Hematopoietic multipotent progenitor cell (in vitro differentiated cells): ENCODE measurements around the gene PYGB. TPM values are rescaled to one million over a fixed set of nuclear protein-coding genes. Genes with fewer than 3 reads are reported as not detected.

Experiments
- DNase-seq, 3 donors: peaks; one replicate each; pipeline ENCODE4 v3.0.0-alpha.2; 2011 to 2015; ENCODE audit warnings: low read depth in 2 of 3, low spot score in 2 of 3
- total RNA-seq: library from RNA; depleted of rRNA; stranded (reverse); fragments of >200 nt; gene quantifications from one replicate; pipeline ENCODE4 v1.2.3, GENCODE V29; 2012

Gene PYGB
- 31.5 TPM for total RNA-seq

DNA sequence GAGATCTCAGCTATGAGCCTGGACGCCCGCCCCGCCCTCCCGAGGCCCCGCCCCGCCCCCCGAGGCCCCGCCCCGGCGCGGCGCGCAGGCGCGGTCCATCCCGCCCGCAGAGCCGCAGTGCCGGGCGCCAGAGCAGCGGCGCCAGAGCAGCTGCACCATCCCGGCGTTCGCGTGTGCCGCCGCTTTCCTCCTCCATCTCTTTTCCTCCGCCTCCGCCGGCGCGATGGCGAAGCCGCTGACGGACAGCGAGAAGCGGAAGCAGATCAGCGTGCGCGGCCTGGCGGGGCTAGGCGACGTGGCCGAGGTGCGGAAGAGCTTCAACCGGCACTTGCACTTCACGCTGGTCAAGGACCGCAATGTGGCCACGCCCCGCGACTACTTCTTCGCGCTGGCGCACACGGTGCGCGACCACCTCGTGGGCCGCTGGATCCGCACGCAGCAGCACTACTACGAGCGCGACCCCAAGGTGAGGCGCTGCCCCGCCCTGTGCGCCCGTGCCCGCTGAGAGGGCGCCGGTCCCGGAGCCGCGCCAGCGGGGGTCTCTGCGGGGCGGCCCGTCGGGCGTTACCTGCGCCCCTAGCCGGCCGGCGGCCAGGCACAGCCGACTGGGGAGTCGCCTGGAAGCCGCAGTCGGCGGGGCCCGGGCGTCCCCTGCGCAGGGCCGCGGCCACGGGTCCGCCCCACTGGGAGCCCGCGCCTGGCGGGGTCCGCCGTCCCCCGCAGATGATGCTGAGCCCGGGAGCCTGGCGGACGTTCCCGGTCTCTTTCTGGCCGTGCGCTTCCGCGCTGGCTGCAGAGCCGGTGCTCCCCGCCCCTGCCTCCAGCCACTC is at the start of gene PYGB:
Gene PYGB, plus strand, starts transcription at position 130 of the 830 bp plus-strand sequence. Its CDS starts 94 bp downstream, at position 224.
- peak; percentile 52 to 77 (median 76) for DNase-seq

DNA sequence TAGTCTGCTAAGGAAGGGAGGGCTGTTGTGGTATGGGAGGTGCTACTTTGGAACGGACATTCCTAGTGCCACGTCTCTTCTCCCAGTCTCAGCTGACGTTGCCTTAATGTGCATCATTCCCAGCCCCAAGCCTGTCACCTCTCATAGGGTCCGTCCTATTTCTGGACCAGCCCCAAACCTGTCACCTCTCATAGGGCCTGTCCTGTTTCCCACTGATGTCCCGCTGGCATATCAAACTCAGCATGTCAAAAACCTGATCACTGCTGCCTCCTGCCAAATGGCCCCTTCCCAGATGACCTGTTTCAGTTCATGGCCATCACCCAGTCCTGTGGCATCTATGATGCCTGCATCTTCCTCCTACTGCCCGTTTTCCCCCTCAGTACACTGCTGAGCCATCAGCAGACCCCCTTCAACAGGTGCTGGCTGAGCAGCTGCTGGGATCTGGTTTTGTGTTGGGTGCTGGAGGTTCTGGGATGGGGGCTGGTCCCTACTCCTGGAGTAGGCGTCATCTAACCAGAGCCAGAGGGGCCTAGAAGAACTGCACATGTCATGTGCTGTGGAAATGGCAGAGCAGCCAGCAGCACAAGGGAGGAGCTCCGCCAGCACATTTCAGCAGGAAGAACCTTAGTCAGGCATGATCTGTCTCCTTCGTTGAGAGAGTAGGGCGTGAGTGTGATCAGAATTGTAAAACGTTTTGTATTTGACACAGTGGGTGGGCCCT is 49.1 kb upstream of the PYGB start:
- no peak for DNase-seq

DNA sequence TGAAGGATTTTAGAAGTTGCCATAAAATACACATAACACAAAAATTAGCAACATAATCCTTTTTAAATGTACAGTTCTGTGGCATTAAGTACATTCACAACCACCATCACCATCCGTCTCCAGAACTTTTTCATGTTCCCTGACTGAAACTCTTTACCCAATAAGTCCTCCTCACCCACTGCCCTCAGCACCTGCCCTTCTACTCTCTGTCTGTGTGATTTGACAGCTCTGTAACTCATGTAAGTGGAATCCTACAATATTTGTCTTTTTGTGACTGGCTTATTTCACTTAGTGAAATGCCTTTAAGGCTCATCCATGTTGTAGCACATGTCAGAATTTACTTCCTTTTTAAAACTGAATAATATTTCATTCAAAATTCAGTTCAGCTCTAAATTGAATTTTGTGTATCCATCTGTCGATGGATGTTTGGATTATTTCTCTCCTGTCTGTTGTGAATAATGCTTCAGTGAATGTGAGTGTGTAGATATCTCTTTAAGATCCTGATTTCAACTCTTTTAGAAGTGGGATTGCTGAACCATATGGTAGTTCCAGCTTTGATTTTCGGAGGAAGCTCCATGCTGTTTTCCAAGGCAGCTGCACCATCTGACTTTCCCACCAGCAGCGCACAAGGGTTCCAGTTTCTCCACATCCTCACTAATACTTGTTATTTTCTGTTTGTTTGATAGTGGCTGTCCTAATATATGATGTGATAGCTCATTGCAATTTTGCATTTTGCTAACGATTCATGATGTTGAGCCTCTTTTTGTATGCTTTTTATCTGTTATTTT is 48.2 kb upstream of the PYGB start:
- no peak for DNase-seq

DNA sequence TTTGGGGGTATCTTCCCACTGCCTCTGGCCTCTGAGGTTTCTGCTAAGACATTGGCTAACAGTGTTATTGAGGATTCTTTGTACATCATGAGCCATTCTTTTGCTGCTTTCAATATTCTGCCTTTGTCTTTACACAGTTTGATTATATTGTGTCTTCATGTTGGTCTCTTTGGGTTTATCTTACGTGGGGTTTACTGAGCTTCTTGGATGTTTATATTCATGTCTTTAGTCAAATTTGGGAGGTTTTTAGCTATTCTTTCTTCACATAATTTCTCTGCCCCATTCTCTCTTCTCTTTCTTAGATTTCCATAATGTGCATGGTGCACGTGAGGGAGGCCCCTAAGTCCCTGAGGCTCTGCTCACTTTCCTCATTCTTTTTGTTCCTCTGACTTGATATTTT is 44.8 kb upstream of the PYGB start:
- DNase-seq: no peak

DNA sequence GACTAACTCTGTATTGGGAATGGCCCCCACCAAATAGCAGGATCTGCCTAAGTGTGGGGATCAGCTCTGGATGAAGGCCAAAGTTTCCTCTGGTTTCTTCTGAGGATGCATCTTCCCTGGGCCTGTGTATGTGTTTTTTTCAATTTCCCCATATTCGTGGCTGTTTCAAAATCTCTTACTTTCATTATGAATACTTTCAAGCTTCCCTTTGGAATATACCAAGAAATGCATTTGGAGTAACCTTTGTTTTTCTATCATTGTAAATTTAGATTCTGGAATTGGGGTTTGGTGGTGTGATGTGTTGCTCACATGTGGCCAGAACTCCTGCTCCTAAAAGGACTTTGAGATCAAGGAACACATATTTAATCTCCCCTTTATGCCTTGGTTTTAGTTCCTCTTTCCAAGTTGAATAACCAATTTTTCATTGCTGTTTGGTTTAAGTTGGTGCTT is 44.0 kb upstream of the PYGB start:
- peak in 1 of 3 donors; percentile 27 for DNase-seq

DNA sequence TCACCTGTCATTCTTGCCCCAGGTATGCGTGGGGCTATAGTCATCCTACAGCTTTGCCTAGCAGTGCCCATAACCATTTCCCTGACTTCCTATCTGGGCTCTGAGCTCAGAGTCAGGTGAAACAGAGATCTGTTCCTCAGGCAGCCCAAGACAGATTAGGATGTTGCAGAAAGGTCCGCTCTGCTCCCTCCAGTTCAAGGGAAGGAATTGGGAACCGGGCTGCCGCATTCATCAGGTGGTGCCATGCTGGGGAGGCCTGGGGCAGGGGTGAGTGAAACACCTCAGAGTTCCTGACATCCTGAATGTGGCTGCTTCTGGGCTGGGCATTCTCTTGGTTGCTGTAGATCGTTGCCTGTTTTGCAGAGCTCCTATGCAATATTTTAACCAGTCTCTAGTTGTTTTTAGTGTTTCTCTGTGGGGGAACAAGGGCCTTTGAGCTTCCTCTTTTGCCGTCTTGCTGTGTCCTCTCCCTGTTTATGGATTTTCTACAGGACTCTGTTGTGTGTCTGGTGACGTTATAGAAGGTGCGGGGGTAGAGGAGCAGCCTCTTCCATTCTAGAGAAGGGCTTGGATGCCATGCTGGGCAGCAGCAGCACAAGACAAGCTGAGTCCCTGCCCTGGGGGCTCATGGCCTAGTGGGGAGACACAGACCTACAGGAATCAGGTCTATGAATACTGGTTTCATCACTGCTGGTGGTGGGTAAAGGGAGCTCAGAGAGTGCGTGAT is 43.2 kb upstream of the PYGB start:
- DNase-seq: peak in 1 of 3 donors; percentile 22

DNA sequence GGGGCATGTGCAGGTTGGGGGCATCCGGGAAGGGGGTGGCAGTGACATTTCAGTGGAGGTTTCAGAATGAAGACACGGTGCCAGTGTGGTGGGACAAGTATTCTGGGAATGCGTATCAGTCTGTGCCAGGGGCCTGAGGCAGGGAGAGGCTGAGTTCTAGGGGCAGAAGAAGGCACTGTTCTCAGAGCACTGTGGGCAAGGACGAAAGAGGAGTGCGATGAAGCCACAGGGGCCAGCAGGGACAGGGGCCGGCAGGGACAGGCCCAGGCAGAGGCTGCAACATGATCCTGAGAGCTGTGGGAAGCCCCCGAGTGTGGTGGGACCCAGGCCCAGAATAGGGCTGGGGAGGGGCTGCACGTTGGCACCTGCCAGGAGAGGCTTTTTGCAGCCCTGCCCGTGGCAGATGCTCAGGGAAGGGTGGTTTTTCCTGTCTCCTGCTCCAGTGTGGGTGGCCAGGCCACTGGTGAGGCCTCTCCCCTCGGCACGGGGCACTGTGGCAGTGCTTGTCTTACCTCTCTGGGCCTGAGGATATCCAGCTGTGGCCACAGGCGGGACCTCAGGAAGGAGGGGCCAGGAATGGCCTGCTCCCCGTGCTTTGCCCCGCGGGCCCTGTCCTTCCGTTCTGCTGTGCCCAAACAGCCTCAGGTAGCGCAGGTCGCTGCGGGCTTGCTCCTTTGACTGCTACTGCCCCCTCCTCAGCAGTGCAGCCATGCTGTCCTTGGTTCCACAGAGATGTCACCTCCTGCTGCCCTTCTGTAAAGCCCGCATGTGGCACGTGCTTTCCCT is 42.4 kb upstream of the PYGB start:
- DNase-seq: no peak

DNA sequence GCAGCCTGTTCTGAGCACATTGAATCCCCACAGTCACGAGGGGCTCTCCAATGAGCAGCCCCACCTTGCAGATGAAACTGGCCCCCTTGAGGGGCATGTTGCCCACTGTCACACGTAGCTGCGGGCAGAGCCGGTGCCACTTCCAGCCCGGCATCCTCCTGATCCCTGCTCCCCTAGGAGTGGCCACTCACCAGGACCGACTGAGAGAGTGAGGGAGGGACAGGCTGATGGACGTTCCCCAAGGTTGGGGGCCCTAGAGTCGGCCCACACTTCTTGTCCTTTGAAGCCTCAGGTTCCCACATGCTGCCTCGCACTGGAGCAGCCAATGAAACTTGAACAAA is 41.9 kb upstream of the PYGB start:
- no peak for DNase-seq

DNA sequence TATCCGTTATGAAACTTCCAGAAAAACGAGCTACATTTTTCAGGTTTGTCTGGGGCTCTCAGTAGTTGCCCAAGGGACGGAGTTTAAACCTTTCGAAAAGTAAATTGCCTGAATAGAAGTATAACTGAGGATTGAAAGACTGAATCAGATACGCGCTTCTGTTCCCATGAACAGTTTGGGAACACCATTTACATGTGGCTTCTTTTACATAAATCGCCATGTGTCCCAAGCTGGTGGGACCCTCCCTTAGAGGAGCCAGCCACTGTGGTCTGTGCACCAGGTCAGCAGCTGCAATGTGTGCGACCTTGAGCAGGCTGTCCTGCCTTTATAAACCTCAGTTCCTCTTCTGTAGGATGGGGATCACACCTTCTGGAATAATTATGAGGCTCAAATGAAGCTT is 41.3 kb upstream of the PYGB start:
- no peak for DNase-seq

DNA sequence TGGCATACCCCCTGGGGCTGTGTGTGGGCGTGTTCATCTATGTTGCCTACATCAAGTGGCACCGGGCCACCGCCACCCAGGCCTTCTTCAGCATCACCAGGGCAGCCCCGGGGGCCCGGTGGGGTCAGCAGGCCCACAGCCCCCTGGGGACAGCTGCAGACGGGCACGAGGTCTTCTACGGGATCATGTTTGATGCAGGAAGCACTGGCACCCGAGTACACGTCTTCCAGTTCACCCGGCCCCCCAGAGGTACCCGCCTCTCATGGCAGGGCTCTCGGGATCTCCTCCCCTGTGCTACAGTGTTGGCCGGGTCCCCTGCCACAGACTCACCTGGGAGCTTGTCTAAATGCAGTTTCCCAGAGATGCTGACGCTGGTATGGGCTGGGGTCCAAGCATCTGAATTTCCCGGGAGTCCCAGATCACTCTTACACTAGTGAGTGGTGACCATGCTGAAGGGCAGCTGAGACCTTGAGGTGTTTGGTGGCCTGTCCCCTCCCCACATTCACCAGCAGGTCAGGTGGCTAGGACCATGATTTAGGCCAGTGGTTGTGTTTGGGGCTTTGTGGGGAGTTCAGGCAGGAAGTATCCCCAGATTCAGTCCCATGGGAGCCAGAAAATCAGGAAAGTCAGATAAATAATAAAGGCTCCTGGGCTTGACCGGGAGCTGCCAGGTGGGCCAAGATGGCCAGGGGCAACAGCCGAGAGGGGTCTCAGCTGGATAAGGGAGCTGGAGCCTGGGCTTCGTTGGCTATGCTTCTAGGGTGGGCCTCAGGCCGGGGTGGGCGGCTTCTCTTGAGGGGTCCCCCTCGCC is 40.5 kb upstream of the PYGB start:
- no peak for DNase-seq

DNA sequence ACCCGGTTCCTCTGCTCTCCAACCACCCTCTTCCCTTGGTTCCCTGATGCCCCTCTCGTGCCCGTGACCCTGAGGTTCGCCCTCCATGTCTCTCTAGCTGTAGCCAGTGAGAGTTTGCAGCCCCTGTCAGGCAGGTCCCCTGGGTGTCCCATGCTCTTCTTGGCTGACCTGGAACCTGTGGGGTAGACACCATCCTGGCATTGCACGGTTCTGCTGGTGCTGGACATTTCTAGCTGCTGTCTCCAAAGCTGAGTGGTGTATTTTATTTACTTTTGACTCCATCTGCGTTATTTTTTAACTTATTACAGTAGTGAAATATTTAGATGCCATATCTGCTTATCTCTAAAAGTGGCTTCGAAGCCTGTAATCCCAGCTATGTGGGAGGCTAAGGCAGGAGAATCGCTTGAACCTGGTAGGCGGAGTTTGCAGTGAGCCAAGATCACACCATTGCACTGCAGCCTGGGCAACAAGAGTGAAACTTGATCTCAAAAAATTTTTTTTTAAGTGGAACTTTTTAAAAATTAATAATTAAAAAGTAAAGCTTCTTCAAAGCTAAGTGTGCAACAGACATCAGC is 39.8 kb upstream of the PYGB start:
- DNase-seq: no peak

DNA sequence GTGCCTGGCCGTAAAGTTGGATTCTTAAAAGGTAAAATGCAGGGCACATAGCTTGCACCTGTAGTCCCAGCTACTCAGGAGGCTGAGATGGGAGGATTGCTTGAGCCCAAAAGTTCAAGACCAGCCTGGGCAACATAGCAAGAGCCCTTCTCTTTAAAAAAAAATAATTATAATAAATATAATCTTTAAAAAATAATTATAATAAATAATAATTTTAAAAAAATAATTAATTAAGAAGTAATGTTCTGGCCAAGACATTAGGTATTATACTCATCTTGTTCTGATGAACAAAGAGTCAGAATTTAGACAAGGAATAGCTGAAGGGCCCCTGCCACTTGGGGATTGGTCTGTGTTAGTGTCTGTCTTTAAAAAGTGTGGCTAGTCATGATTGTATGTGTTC is 38.5 kb upstream of the PYGB start:
- DNase-seq: no peak

DNA sequence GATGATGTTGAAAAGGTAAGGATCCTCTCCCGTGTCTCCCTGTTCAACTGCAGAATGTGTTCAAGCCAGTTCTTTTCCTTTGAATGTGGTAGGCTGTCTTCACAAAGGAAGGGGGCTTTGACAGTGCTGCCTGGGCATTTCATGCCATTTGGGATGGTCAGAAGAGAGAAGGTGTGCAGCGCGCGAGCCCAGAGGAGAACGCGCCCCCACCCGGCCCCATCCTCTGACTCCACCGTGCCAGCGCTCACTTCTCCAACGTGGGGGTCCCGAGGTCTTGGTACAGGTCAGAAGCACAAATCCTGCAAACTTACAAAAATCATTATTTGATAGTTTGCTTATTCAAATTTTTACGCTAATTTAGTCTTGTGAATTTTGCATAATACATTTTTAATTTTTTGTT is 38.0 kb upstream of the PYGB start:
- no peak for DNase-seq

DNA sequence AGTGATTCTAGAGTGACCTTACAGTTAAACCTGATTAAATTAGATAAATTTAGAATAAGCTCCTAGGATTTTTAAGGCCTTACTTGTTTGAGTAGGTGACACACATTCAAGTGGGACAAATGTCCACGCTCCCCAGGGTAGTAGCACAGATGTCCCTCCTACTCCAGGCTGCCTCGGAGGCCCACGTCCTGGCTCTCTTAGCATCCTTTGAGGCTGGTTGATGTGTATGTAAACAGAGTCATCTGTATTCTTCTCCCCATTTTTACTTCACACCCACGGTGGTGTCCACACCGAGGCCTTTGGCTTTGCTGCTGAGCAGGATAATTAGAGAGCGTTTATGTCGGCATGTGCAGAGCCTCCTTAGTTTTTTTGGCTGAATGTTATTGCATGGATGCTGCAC is 36.6 kb upstream of the PYGB start:
- DNase-seq: no peak

DNA sequence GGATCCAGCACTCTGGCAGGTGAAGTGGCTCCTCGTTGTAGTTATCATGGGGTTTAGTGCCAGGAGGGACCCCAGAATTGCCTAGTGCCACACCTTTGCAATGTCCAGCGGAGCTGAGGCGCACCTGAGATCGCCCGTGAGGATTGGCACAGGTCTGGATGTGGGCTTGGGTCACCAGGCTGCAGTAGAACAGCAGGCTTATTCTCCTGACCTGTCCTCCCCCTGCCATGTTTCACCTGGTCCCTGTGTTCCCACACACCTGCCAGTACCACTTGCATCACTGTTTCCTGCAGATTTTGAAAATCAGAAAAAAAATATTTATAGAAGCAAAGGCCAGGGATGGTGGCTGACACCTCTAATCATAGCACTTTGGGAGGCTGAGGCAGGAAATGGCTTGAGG is 35.6 kb upstream of the PYGB start:
- DNase-seq: no peak

DNA sequence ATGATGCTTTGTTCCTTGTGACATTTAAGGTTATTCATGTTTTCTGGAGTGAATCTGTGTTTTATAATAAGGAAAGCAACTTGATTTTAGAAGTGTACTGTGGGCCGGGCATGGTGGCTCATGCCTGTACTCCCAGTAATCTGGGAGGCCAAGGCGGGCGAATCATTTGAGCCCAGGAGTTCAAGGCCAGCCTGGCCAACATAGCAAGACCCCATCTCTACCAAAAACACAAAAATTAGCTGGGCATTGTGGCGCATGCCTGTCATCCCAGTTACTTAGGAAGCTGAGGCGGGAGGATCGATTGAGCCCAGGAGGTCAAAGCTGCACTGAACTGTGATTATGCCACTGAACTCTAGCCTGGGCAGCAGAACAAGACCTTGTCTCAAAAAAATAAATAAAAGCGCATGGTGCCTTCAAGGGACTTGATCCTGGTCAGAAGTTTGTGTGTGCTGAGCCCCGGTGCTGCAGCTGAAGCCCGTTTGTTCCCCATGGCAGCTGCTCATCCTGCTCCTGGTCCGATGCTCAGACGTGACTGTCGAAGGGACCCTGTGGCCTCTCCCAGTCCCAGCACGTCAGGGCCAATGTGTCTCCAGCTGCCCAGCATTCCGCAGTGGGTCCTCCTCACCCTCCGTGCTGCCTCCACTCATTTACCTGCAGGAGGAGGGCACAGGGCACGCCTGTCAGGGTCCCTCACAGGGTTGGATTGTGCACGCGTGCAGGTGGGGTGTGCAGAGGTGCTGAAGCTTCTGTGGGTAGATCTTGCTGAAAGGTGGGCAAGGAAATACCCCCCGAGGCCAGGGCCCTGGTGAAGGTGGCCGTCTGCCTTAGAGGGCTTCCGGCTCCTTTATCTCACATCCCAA is 34.1 kb upstream of the PYGB start:
- DNase-seq: no peak

DNA sequence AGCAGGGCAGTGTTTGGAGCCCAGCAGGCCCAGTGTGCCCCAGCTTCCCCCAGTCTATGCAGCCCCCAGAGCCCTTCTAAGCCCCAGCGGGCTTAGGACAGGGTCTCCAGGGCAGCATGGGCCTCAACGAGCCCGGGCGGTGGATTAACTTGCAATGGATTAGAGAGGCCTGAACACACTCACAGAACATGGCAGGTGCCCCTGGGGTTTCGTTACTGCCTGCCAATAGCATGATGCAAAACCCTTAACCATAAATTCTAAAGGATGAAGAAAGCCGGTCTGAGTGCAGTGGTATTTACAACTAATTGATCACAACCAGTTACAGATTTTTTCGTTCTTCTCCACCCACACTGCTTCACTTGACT is 33.5 kb upstream of the PYGB start:
- DNase-seq: no peak

DNA sequence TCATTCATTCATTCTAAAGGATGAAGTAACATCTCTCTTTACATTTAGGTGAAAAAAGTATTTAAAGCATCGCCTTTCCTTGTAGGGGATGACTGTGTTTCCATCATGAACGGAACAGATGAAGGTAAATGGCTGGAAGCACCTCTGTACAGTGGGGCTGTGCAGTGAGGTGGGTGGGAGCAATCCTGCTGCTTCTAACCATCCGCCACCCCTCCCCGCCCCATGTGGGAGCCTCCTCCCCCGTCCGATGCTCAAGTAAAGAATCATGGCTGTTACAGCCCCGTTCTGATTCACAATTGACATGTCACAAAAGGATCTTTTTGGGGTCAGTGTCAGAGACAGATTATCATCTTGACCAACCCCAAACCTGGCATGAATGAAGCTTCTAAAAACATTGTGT is 33.1 kb upstream of the PYGB start:
- no peak for DNase-seq
